NCI-H748 treated with DMSO at 0.1 percent for 48 hours (cell line): ENCODE measurements around the gene UBE2F.
"Not testable (repeated sequence)": the region's sequence is repeated elsewhere in the genome, so short reads cannot be mapped to it uniquely, and the experiment has no call there.

Source experiments
- DNase-seq: peaks from one replicate; lab custom pipeline; 2025; lab: John Stamatoyannopoulos, UW

Gene UBE2F

GRCh38 chr2:238020816-238021215 is 54.0 kb downstream of the UBE2F start:
- DNase-seq = no peak

GRCh38 chr2:238021327-238021726 is 54.5 kb downstream of the UBE2F start:
- no peak for DNase-seq

- no peak for DNase-seq
These were observed 55.9 kb downstream of the UBE2F start for GRCh38 chr2:238022594-238023157.

- DNase-seq = no peak
These were observed 56.8 kb downstream of the UBE2F start for GRCh38 chr2:238023608-238024007.

- no peak for DNase-seq
These were observed 58.2 kb downstream of the UBE2F start for GRCh38 chr2:238024986-238025385.

GRCh38 chr2:238025741-238026360 is 59.0 kb downstream of the UBE2F start:
- no peak for DNase-seq

GRCh38 chr2:238027058-238027457 is 60.2 kb downstream of the UBE2F start:
- DNase-seq = no peak

- no peak for DNase-seq
These were observed 61.0 kb downstream of the UBE2F start for GRCh38 chr2:238027591-238028415.

- no peak for DNase-seq
These were observed 63.0 kb downstream of the UBE2F start for GRCh38 chr2:238029853-238030252.

- no peak for DNase-seq
These were observed 63.8 kb downstream of the UBE2F start for GRCh38 chr2:238030422-238031155.

GRCh38 chr2:238031751-238032150 is 64.9 kb downstream of the UBE2F start:
- no peak for DNase-seq

- DNase-seq = no peak
These were observed 66.0 kb downstream of the UBE2F start for GRCh38 chr2:238032755-238033337.

GRCh38 chr2:238033991-238034390 is 67.2 kb downstream of the UBE2F start:
- not testable (repeated sequence) for DNase-seq

GRCh38 chr2:238038203-238038602 is 71.4 kb downstream of the UBE2F start:
- DNase-seq = no peak

- DNase-seq = no peak
These were observed 72.3 kb downstream of the UBE2F start for GRCh38 chr2:238039151-238039550.

GRCh38 chr2:238039985-238040384 is 73.2 kb downstream of the UBE2F start:
- no peak for DNase-seq

GRCh38 chr2:238040918-238041317 is 74.1 kb downstream of the UBE2F start:
- DNase-seq = no peak

GRCh38 chr2:238042090-238042489 is 75.3 kb downstream of the UBE2F start:
- no peak for DNase-seq

GRCh38 chr2:238042849-238043584 is 76.2 kb downstream of the UBE2F start:
- no peak for DNase-seq

- DNase-seq = no peak
These were observed 77.0 kb downstream of the UBE2F start for GRCh38 chr2:238043851-238044250.

- DNase-seq = no peak
These were observed 78.8 kb downstream of the UBE2F start for GRCh38 chr2:238045575-238045974.
